ENCODE measurements around the gene ARL10. TPM values are rescaled to one million over a fixed set of nuclear protein-coding genes. Genes with fewer than 3 reads are reported as not detected.

Gene ARL10
- total RNA-seq, 1 experiment from 2014 or later: 0.05 TPM

DNA sequence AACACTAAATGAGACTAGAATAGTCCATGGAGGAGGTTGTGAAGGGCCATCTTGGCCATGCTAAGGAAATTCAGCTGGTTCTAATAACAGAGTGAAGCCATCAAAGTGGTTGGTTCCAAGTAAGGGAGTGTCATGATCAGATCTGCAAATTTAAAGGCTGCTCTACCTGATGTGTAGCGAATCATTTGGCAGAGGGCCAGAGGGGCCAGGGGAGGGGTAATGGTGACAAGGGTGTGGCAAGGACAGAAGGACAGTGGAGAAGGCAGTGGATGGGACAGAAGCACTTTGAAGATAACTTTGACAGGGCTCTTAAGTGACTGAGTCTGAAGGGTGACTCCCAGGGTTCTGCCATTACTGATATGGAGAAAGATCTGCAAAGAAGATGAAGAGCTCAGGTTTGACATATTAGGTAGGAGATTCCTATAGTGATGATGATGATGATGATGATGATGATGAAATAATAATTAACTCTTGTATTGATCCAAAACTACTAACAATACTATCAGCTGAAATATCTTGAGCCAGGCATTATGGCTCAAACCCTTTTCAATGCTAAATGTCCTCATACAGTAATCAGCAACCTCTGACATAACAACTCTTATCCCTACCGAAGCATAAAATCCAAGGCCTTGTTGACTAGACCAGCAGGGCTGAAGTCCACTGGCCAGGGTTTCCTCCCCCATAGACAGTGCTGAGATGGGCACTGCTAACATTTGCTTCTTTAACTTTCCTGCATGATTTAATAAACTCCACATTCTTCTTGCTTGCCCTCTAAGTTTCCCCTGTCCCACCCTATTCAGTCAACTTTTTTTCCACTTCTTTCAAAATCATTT lies 23.7 kb upstream of the ARL10 start:
- TF ChIP-seq SP1 (IDR thresholded peaks at IDR 0.05; ENCODE audit: low read depth) (no peak), RAD21 (IDR thresholded peaks at IDR 0.05; ENCODE audit: low read depth) (no peak), ZNF274 (IDR thresholded peaks at IDR 0.05; ENCODE audit: low read depth, low read length) (no peak), CBX3 (IDR thresholded peaks at IDR 0.05; ENCODE audit: low read depth) (no peak), TCF7L2 (IDR thresholded peaks at IDR 0.05; ENCODE audit: borderline replicate concordance, extremely low read depth, insufficient read depth, insufficient read length) (no peak)
- TF ChIP-seq, protein P1, sequence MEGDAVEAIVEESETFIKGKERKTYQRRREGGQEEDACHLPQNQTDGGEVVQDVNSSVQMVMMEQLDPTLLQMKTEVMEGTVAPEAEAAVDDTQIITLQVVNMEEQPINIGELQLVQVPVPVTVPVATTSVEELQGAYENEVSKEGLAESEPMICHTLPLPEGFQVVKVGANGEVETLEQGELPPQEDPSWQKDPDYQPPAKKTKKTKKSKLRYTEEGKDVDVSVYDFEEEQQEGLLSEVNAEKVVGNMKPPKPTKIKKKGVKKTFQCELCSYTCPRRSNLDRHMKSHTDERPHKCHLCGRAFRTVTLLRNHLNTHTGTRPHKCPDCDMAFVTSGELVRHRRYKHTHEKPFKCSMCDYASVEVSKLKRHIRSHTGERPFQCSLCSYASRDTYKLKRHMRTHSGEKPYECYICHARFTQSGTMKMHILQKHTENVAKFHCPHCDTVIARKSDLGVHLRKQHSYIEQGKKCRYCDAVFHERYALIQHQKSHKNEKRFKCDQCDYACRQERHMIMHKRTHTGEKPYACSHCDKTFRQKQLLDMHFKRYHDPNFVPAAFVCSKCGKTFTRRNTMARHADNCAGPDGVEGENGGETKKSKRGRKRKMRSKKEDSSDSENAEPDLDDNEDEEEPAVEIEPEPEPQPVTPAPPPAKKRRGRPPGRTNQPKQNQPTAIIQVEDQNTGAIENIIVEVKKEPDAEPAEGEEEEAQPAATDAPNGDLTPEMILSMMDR (IDR thresholded peaks at IDR 0.05 in 2 of 3, conservative IDR thresholded peaks at IDR 0.05 in 1 of 3; ENCODE audit: borderline replicate concordance in 1 of 3, insufficient read depth in 1 of 3, low read depth in 2 of 3, low read length in 2 of 3): no peak
- TF ChIP-seq, protein P2, sequence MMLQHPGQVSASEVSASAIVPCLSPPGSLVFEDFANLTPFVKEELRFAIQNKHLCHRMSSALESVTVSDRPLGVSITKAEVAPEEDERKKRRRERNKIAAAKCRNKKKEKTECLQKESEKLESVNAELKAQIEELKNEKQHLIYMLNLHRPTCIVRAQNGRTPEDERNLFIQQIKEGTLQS (IDR thresholded peaks at IDR 0.05): no peak
- H3K9me3 ChIP-seq (ENCODE audit: control insufficient read depth in 1 of 2, insufficient read depth in 1 of 2, low read depth in 1 of 2, low read length in 2 of 2): no peaks in the 10 kb centered on the region
- H3K4me2 ChIP-seq (ENCODE audit: low read length): no peak overlapping the region
- ChIA-PET RAD21 (ENCODE audit: low non-redundant PET in 1 of 2, low total read pairs in 2 of 2, uncharacterized antibody in 2 of 2, unreplicated experiment in 2 of 2) (no interaction called here), CTCF (no interaction called here), POLR2A (no interaction called here)
- H2AFZ ChIP-seq (ENCODE audit: low read depth, low read length, poor library complexity, severe bottlenecking): no peak overlapping the region
- H3K36me3 ChIP-seq (ENCODE audit: control insufficient read depth in 1 of 2, insufficient read depth in 2 of 2, low read length in 2 of 2): peaks cover 8 to 19% of the 10 kb centered on the region in 2 experiments; a peak in 3 of 4 replicates
- H3K9ac ChIP-seq (ENCODE audit: low read length): no peak overlapping the region
- intact Hi-C loops (cut with micrococcal nuclease): no loop called here
- BruUV-seq (replicated peaks): no TSS peak
- ATAC-seq (no peak), DNase-seq (ENCODE audit: low read depth, low spot score) (no peak)
- no peaks in the 10 kb centered on the region for H4K20me1 ChIP-seq (ENCODE audit: insufficient read depth)
- no peak overlapping the region for H3K4me3 ChIP-seq (replicated peaks in 1 of 2; ENCODE audit: low read depth in 1 of 2, low read length in 2 of 2)
- no peaks in the 10 kb centered on the region for H3K4me1 ChIP-seq (ENCODE audit: control insufficient read depth in 1 of 2, insufficient read depth in 2 of 2, low read length in 2 of 2)
- H3K9me2 ChIP-seq (ENCODE audit: insufficient read depth): no peaks in the 10 kb centered on the region
- H3K79me2 ChIP-seq (ENCODE audit: insufficient read depth, low read length): no peaks in the 10 kb centered on the region
- no peaks in the 10 kb centered on the region for H3K27me3 ChIP-seq (ENCODE audit: insufficient read depth, low read length)
- no peak overlapping the region for H3K27ac ChIP-seq (ENCODE audit: low read depth, low read length)
